Astrocyte (in vitro differentiated cells and primary cell): Measurements from ENCODE around the gene RPS6KB1. TPM values are rescaled to one million over a fixed set of nuclear protein-coding genes. Genes with fewer than 3 reads are reported as not detected.
A peak's percentile ranks its signal among the peaks of the same experiment; 100 is the strongest.
"Not testable (repeated sequence)": the region's sequence is repeated elsewhere in the genome, so short reads cannot be mapped to it uniquely, and the experiment has no call there.

Experiments used
- DNase-seq: peaks from one replicate; pipeline ENCODE4 v3.0.0-alpha.2; 2010; ENCODE audit warnings: low read depth
- FAIRE-seq: peaks from 2 replicates; lab custom pipeline; 2011; peaks lifted over from hg19 to GRCh38; lab: Jason Lieb, UNC
- H2AFZ ChIP-seq: 2 replicates; pipeline ENCODE4 v1.6.0; 2012; ENCODE audit warnings: low read depth, low read length, inconsistent platforms
- H3K27ac ChIP-seq: 2 replicates; pipeline ENCODE4 v1.5.1; 2011; ENCODE audit warnings: low read depth, low read length, inconsistent platforms
- H3K27me3 ChIP-seq: 2 replicates; pipeline ENCODE4 v1.6.0; 2011; ENCODE audit warnings: low read length, inconsistent platforms; ENCODE audit not compliant: insufficient read depth
- H3K36me3 ChIP-seq: 2 replicates; pipeline ENCODE4 v1.5.1; 2011; ENCODE audit warnings: low read length, inconsistent platforms; ENCODE audit not compliant: insufficient read depth
- H3K4me1 ChIP-seq: 2 replicates; pipeline ENCODE4 v1.5.1; 2011; ENCODE audit warnings: low read length, inconsistent platforms; ENCODE audit not compliant: insufficient read depth
- H3K4me2 ChIP-seq: 2 replicates; pipeline ENCODE4 v1.6.0; 2012; ENCODE audit warnings: low read length, inconsistent platforms
- H3K4me3 ChIP-seq: 2 replicates; pipeline ENCODE4 v1.5.1; 2011; ENCODE audit warnings: low read depth, mild to moderate bottlenecking, low read length, inconsistent platforms; ENCODE audit not compliant: insufficient read depth
- H3K79me2 ChIP-seq: 2 replicates; pipeline ENCODE4 v1.6.0; 2012; ENCODE audit warnings: mild to moderate bottlenecking, low read length, inconsistent platforms; ENCODE audit not compliant: insufficient read depth
- H3K9ac ChIP-seq: 2 replicates; pipeline ENCODE4 v1.6.0; 2012; ENCODE audit warnings: mild to moderate bottlenecking, low read length, inconsistent platforms
- H3K9me3 ChIP-seq: 2 replicates; pipeline ENCODE4 v1.5.1; 2012; ENCODE audit warnings: low read depth, mild to moderate bottlenecking, low read length, inconsistent platforms; ENCODE audit not compliant: insufficient read depth
- H4K20me1 ChIP-seq: 2 replicates; pipeline ENCODE4 v1.6.0; 2012; ENCODE audit warnings: low read length, inconsistent platforms; ENCODE audit not compliant: insufficient read depth
- H3K27ac Mint-ChIP-seq: one replicate; pipeline ENCODE4 v1.8.0; 2021; ENCODE audit warnings: mild to moderate bottlenecking, mixed read lengths; ENCODE audit not compliant: unreplicated experiment
- H3K27me3 Mint-ChIP-seq: one replicate; pipeline ENCODE4 v1.8.0; 2021; ENCODE audit warnings: low read depth, mixed read lengths; ENCODE audit not compliant: unreplicated experiment
- H3K36me3 Mint-ChIP-seq: one replicate; pipeline ENCODE4 v1.8.0; 2021; ENCODE audit warnings: low read depth, mixed read lengths; ENCODE audit not compliant: unreplicated experiment
- H3K4me1 Mint-ChIP-seq: one replicate; pipeline ENCODE4 v1.8.0; 2021; ENCODE audit warnings: low read depth, mixed read lengths; ENCODE audit not compliant: unreplicated experiment
- H3K4me3 Mint-ChIP-seq: one replicate; pipeline ENCODE4 v1.8.0; 2021; ENCODE audit warnings: mild to moderate bottlenecking, moderate library complexity, mixed read lengths; ENCODE audit not compliant: unreplicated experiment
- H3K9me3 Mint-ChIP-seq: one replicate; pipeline ENCODE4 v1.8.0; 2021; ENCODE audit warnings: mild to moderate bottlenecking, mixed read lengths; ENCODE audit not compliant: unreplicated experiment
- CTCF ChIP-seq: IDR thresholded peaks from 2 replicates; pipeline ENCODE4 v1.5.1; 2011; ENCODE audit warnings: low read depth, mild to moderate bottlenecking, inconsistent platforms, low read length, moderate library complexity; ENCODE audit not compliant: insufficient read depth
- EZH2 ChIP-seq: IDR thresholded peaks from 2 replicates; pipeline ENCODE4 v1.6.1; 2012; ENCODE audit warnings: mild to moderate bottlenecking, low read length, inconsistent platforms; ENCODE audit not compliant: insufficient read depth
- total RNA-seq: library from RNA; stranded (reverse); gene quantifications from 2 replicates; pipeline ENCODE4 v1.2.1, GENCODE V29; 2021

RPS6KB1 gene
- total RNA-seq, 1 donor from 2014 or later = 33.4 TPM

GRCh38 chr17:59848778-59849177 lies 44.1 kb upstream of the RPS6KB1 start:
- H3K27ac ChIP-seq = no peak overlapping the region
- no peaks in the 10 kb centered on the region for H3K27me3 ChIP-seq
- no peak for DNase-seq
- H3K9me3 ChIP-seq = no peaks in the 10 kb centered on the region
- H3K9ac ChIP-seq = no peak overlapping the region
- Mint-ChIP-seq H3K4me1 (peaks cover 40% of the 10 kb centered on the region), H3K4me3 (no peak overlapping the region), H3K36me3 (no peaks in the 10 kb centered on the region), H3K9me3 (no peaks in the 10 kb centered on the region), H3K27ac (peak overlapping the region; percentile 55), H3K27me3 (no peaks in the 10 kb centered on the region)
- H3K4me1 ChIP-seq = peaks cover 35% of the 10 kb centered on the region
- H3K36me3 ChIP-seq = no peaks in the 10 kb centered on the region
- no peak for TF ChIP-seq CTCF
- no peaks in the 10 kb centered on the region for H3K79me2 ChIP-seq
- FAIRE-seq = no peak
- H3K4me3 ChIP-seq = no peak overlapping the region
- H3K4me2 ChIP-seq = no peak overlapping the region
- H2AFZ ChIP-seq = no peak overlapping the region
- no peaks in the 10 kb centered on the region for H4K20me1 ChIP-seq

GRCh38 chr17:59850311-59850710 lies 42.6 kb upstream of the RPS6KB1 start:
- peaks cover 38% of the 10 kb centered on the region for H3K4me1 Mint-ChIP-seq
- not testable (repeated sequence) for H3K36me3 Mint-ChIP-seq, H3K27me3 Mint-ChIP-seq

GRCh38 chr17:59851439-59852375 lies 41.2 kb upstream of the RPS6KB1 start:
- Mint-ChIP-seq H3K4me1 (peaks cover 34% of the 10 kb centered on the region), H3K36me3 (no peaks in the 10 kb centered on the region), H3K4me3 (peak overlapping the region; percentile 5), H3K9me3 (no peaks in the 10 kb centered on the region), H3K27me3 (no peaks in the 10 kb centered on the region), H3K27ac (peak overlapping the region; percentile 82)
- H3K4me3 ChIP-seq = no peak overlapping the region
- no peak for FAIRE-seq
- peaks cover 20% of the 10 kb centered on the region for H3K4me1 ChIP-seq
- H3K9ac ChIP-seq = peak overlapping the region; percentile 40
- no peaks in the 10 kb centered on the region for H3K36me3 ChIP-seq
- H3K27ac ChIP-seq = peak overlapping the region; percentile 77
- H3K27me3 ChIP-seq = no peaks in the 10 kb centered on the region
- no peak for TF ChIP-seq CTCF
- no peak for TF ChIP-seq EZH2
- no peaks in the 10 kb centered on the region for H3K9me3 ChIP-seq
- no peak overlapping the region for H2AFZ ChIP-seq
- H4K20me1 ChIP-seq = no peaks in the 10 kb centered on the region
- peak; percentile 90 for DNase-seq
- no peaks in the 10 kb centered on the region for H3K79me2 ChIP-seq
- peak overlapping the region; percentile 17 for H3K4me2 ChIP-seq

More at GRCh38 chr17:59850311-59850710, 42.6 kb upstream of the RPS6KB1 start:
- H3K9me3 Mint-ChIP-seq, H3K27me3 ChIP-seq, H3K9me3 ChIP-seq, H3K4me3 Mint-ChIP-seq, H3K27ac Mint-ChIP-seq, H4K20me1 ChIP-seq, H3K36me3 ChIP-seq, H3K9ac ChIP-seq, H2AFZ ChIP-seq, H3K4me3 ChIP-seq, H3K27ac ChIP-seq, DNase-seq, FAIRE-seq, H3K4me2 ChIP-seq, H3K79me2 ChIP-seq: not testable (repeated sequence)
- H3K4me1 ChIP-seq = peaks cover 34% of the 10 kb centered on the region

GRCh38 chr17:59852847-59853167 lies 40.1 kb upstream of the RPS6KB1 start:
- H3K4me1 ChIP-seq = peaks cover 17% of the 10 kb centered on the region
- not testable (repeated sequence) for H3K4me3 ChIP-seq, H3K9me3 ChIP-seq, H4K20me1 ChIP-seq, H2AFZ ChIP-seq, H3K4me3 Mint-ChIP-seq, H3K79me2 ChIP-seq, H3K27me3 ChIP-seq, H3K27me3 Mint-ChIP-seq, H3K36me3 ChIP-seq, H3K36me3 Mint-ChIP-seq, H3K9me3 Mint-ChIP-seq, DNase-seq, FAIRE-seq
- Mint-ChIP-seq H3K4me1 (peaks cover 39% of the 10 kb centered on the region), H3K27ac (peak overlapping the region; percentile 82)
- H3K9ac ChIP-seq = peak overlapping the region; percentile 49
- H3K4me2 ChIP-seq = peak overlapping the region; percentile 30
- peak overlapping the region; percentile 77 for H3K27ac ChIP-seq
